Measurements from ENCODE around the gene LRP1. TPM values are rescaled to one million over a fixed set of nuclear protein-coding genes. Genes with fewer than 3 reads are reported as not detected.

LRP1 gene
- polyA plus RNA-seq, 1 experiment, result 117 TPM

GRCh38 chr12:57169046-57169795 is 40.9 kb downstream of the LRP1 start:
- Histone ChIP-seq H3K36me3 (ENCODE audit: control insufficient read depth, insufficient read depth, low read length) (peaks cover 75% of the 10 kb centered on the region), H3K27me3 (ENCODE audit: control insufficient read depth, insufficient read depth, low read length) (no peaks in the 10 kb centered on the region), H3K4me3 (ENCODE audit: low read depth, low read length) (no peak overlapping the region)
- no peak for DNase-seq (ENCODE audit: low read depth)
- ChIA-PET CTCF (interaction anchor here (1.3 to 11.4 kb wide), 4 partner anchors 10 to 57 kb away, joined by 6 to 357 read pairs (median 7); partner anchors contain the start of genes LRP1 and STAT6), POLR2A (no interaction called here)
- TF ChIP-seq CTCF (IDR thresholded peaks at IDR 0.05; ENCODE audit: insufficient read depth, low read depth, low read length), result no peak

GRCh38 chr12:57169969-57170368 is 41.7 kb downstream of the LRP1 start:
- peaks cover 75% of the 10 kb centered on the region for H3K36me3 ChIP-seq (ENCODE audit: control insufficient read depth, insufficient read depth, low read length)
- DNase-seq (ENCODE audit: low read depth), result no peak
- H3K4me3 ChIP-seq (ENCODE audit: low read depth, low read length), result no peak overlapping the region
- ChIA-PET CTCF (interaction anchor here (1.3 to 11.4 kb wide), 3 partner anchors 11 to 45 kb away, joined by 7 to 357 read pairs (median 7); partner anchors contain the start of gene LRP1), POLR2A (no interaction called here)
- no peaks in the 10 kb centered on the region for H3K27me3 ChIP-seq (ENCODE audit: control insufficient read depth, insufficient read depth, low read length)
- TF ChIP-seq CTCF (IDR thresholded peaks at IDR 0.05; ENCODE audit: insufficient read depth, low read depth, low read length), result no peak

GRCh38 chr12:57170408-57170807 is 42.1 kb downstream of the LRP1 start:
- ChIA-PET POLR2A (no interaction called here), CTCF (interaction anchor here (0.8 to 11.4 kb wide), 5 partner anchors 11 to 97 kb away, joined by 3 to 357 read pairs (median 7); partner anchors contain the start of genes LRP1 and STAT6)
- H3K27me3 ChIP-seq (ENCODE audit: control insufficient read depth, insufficient read depth, low read length), result no peaks in the 10 kb centered on the region
- peaks cover 77% of the 10 kb centered on the region for H3K36me3 ChIP-seq (ENCODE audit: control insufficient read depth, insufficient read depth, low read length)
- DNase-seq (ENCODE audit: low read depth), result no peak
- no peak overlapping the region for H3K4me3 ChIP-seq (ENCODE audit: low read depth, low read length)
- TF ChIP-seq CTCF (IDR thresholded peaks at IDR 0.05; ENCODE audit: insufficient read depth, low read depth, low read length), result no peak

GRCh38 chr12:57170927-57171326 is 42.6 kb downstream of the LRP1 start:
- H3K27me3 ChIP-seq (ENCODE audit: control insufficient read depth, insufficient read depth, low read length), result no peaks in the 10 kb centered on the region
- DNase-seq (ENCODE audit: low read depth), result no peak
- no peak for TF ChIP-seq CTCF (IDR thresholded peaks at IDR 0.05; ENCODE audit: insufficient read depth, low read depth, low read length)
- H3K4me3 ChIP-seq (ENCODE audit: low read depth, low read length), result no peak overlapping the region
- ChIA-PET CTCF (interaction anchor here (0.8 to 11.4 kb wide), 7 partner anchors 11 to 101 kb away, joined by 3 to 357 read pairs (median 7); partner anchors contain the start of genes LRP1 and STAT6), POLR2A (no interaction called here)
- H3K36me3 ChIP-seq (ENCODE audit: control insufficient read depth, insufficient read depth, low read length), result peaks cover 79% of the 10 kb centered on the region

GRCh38 chr12:57171668-57172067 is 43.4 kb downstream of the LRP1 start:
- peaks cover 81% of the 10 kb centered on the region for H3K36me3 ChIP-seq (ENCODE audit: control insufficient read depth, insufficient read depth, low read length)
- POLR2A ChIA-PET, result interaction anchor here (0.7 kb wide), 1 partner anchor 99 kb away, joined by 5 read pairs; no protein-coding TSS in a partner anchor
- DNase-seq (ENCODE audit: low read depth), result no peak
- H3K27me3 ChIP-seq (ENCODE audit: control insufficient read depth, insufficient read depth, low read length), result no peaks in the 10 kb centered on the region
- TF ChIP-seq CTCF (IDR thresholded peaks at IDR 0.05; ENCODE audit: insufficient read depth, low read depth, low read length), result no peak
- no peak overlapping the region for H3K4me3 ChIP-seq (ENCODE audit: low read depth, low read length)
- CTCF ChIA-PET, result interaction anchor here (0.6 to 11.4 kb wide), 8 partner anchors 14 to 102 kb away, joined by 3 to 357 read pairs (median 8); partner anchors contain the start of genes LRP1 and STAT6
